B cell (primary cell): ENCODE results near the gene GALR2. TPM values are rescaled to one million over a fixed set of nuclear protein-coding genes. Genes with fewer than 3 reads are reported as not detected.

Experiments used
- ATAC-seq: fragments of 200-7000 bp; cut with Tn5 transposase; one replicate; pipeline ENCODE4 v1.10.0; 2021; ENCODE audit warnings: low read depth, mild to moderate bottlenecking, moderate number of reproducible peaks, moderate library complexity
- CTCF ChIA-PET: fragments of 350-600 bp; sonication (Branson Sonifier 250); formaldehyde crosslinking; loops from one replicate; lab custom pipeline; 2021; ENCODE audit warnings: antibody characterized with exemption, inconsistent platforms; lab: Charles Lee
- POLR2A ChIA-PET: fragments of 350-600 bp; sonication (Branson Sonifier 250); formaldehyde crosslinking; loops from one replicate; lab custom pipeline; 2021; ENCODE audit warnings: antibody characterized with exemption; lab: Charles Lee
- DNase-seq: peaks from one replicate; pipeline ENCODE4 v3.0.0; 2013
- H2AFZ ChIP-seq: 2 replicates; pipeline ENCODE4 v1.6.1; 2012; ENCODE audit warnings: mild to moderate bottlenecking, low read depth, low read length; ENCODE audit not compliant: insufficient read depth, poor library complexity, severe bottlenecking
- H3K27ac ChIP-seq, 2 donors: 1 replicate in 1 of 2; 2 replicates in 1 of 2; pipeline ENCODE4 v1.5.1; 2012 to 2013; ENCODE audit warnings: low read length in 2 of 2, mild to moderate bottlenecking in 2 of 2, moderate library complexity in 1 of 2
- H3K27me3 ChIP-seq, 4 experiments: fragments of 200-600 bp in 1 of 4; sonication (generic) in 1 of 4; replicated peaks in 1 of 4; 1 replicate in 2 of 4; 2 replicates in 2 of 4; pipeline versions ENCODE4 v1.6.1 to v1.7.0; 2013 to 2016; ENCODE audit warnings: low read length in 3 of 4, mild to moderate bottlenecking in 2 of 4, mixed read lengths in 1 of 4, moderate library complexity in 1 of 4; ENCODE audit not compliant: insufficient read depth in 4 of 4, control insufficient read depth in 3 of 4; ENCODE audit errors: control extremely low read depth in 1 of 4
- H3K36me3 ChIP-seq, 2 experiments: replicated peaks in 1 of 2; 1 replicate in 1 of 2; 2 replicates in 1 of 2; pipeline versions ENCODE4 v1.6.1 to v1.7.1; 2013; ENCODE audit warnings: low read length in 1 of 2; ENCODE audit not compliant: insufficient read depth in 2 of 2, control insufficient read depth in 1 of 2; ENCODE audit errors: control extremely low read depth in 1 of 2, extremely low read depth in 1 of 2
- H3K4me1 ChIP-seq, 2 donors: fragments of 200-600 bp in 1 of 2; sonication (generic) in 1 of 2; 1 replicate in 1 of 2; 2 replicates in 1 of 2; pipeline versions ENCODE4 v1.5.1 to v1.6.1; 2013 to 2017; ENCODE audit warnings: low read length in 2 of 2; ENCODE audit not compliant: control insufficient read depth in 2 of 2, insufficient read depth in 2 of 2
- H3K4me2 ChIP-seq: replicated peaks from 2 replicates; pipeline ENCODE3; 2012; ENCODE audit warnings: mild to moderate bottlenecking, low read depth, low read length; ENCODE audit not compliant: poor library complexity, severe bottlenecking
- H3K4me3 ChIP-seq, 5 experiments: fragments of 200-600 bp in 1 of 5; sonication (generic) in 1 of 5; 1 replicate in 3 of 5; 2 replicates in 2 of 5; pipeline versions ENCODE4 v1.5.1 to v1.7.0; 2011 to 2016; ENCODE audit warnings: low read length in 4 of 5, mild to moderate bottlenecking in 4 of 5, low read depth in 2 of 5, control low read depth in 1 of 5, moderate library complexity in 1 of 5; ENCODE audit not compliant: insufficient read depth in 1 of 5; ENCODE audit errors: control extremely low read depth in 1 of 5, extremely low read depth in 1 of 5
- H3K79me2 ChIP-seq: fragments of 200-600 bp; sonication (generic); one replicate; pipeline ENCODE4 v1.6.0; 2016; ENCODE audit warnings: low read length; ENCODE audit not compliant: control insufficient read depth, insufficient read depth
- H3K9ac ChIP-seq: fragments of 200-600 bp; sonication (generic); 2 replicates; pipeline ENCODE4 v1.6.1; 2017; ENCODE audit warnings: mild to moderate bottlenecking, low read length, moderate library complexity
- H3K9me3 ChIP-seq, 3 donors: one replicate each; pipeline versions ENCODE4 v1.6.1 to v1.7.1; 2013; ENCODE audit warnings: low read length in 2 of 3; ENCODE audit not compliant: control insufficient read depth in 2 of 3, insufficient read depth in 1 of 3; ENCODE audit errors: control extremely low read depth in 1 of 3
- H4K20me1 ChIP-seq: 2 replicates; pipeline ENCODE4 v1.6.0; 2012; ENCODE audit warnings: mild to moderate bottlenecking, low read length; ENCODE audit not compliant: insufficient read depth, control insufficient read depth, poor library complexity, severe bottlenecking
- H3K27ac Mint-ChIP-seq: one replicate; pipeline ENCODE4 v1.8.0; 2021; ENCODE audit warnings: mixed read lengths
- H3K27me3 Mint-ChIP-seq: one replicate; pipeline ENCODE4 v1.8.0; 2021; ENCODE audit warnings: mixed read lengths
- H3K4me1 Mint-ChIP-seq: one replicate; pipeline ENCODE4 v1.8.0; 2021; ENCODE audit warnings: mixed read lengths
- H3K4me3 Mint-ChIP-seq: one replicate; pipeline ENCODE4 v1.8.0; 2021; ENCODE audit warnings: mixed read lengths
- H3K9me3 Mint-ChIP-seq: one replicate; pipeline ENCODE4 v1.8.0; 2022; ENCODE audit warnings: mixed read lengths; ENCODE audit not compliant: insufficient read depth
- CTCF ChIP-seq: fragments of 200-600 bp; IDR thresholded peaks from one replicate; pipeline ENCODE4 v1.8.0; 2022; ENCODE audit warnings: antibody characterized with exemption, mild to moderate bottlenecking
- EZH2 ChIP-seq: IDR thresholded peaks from 2 replicates; pipeline ENCODE4 v1.6.1; 2012; ENCODE audit warnings: borderline replicate concordance, low read depth, mild to moderate bottlenecking, moderate library complexity, low read length; ENCODE audit not compliant: insufficient read depth, poor library complexity, severe bottlenecking
- WGBS: methylation state at CpG from one replicate; pipeline ENCODE4 v1.1.5; 2013; ENCODE audit warnings: missing lambda C conversion rate; ENCODE audit not compliant: insufficient coverage; 5-methylcytosine and 5-hydroxymethylcytosine counted together
- intact Hi-C: fragments of 100-400 bp; cut with micrococcal nuclease; formaldehyde crosslinking; loops from one replicate; pipeline ENCODE4 v1.10.0; 2022
- polyA plus RNA-seq: library from polyadenylated mRNA; depleted of rRNA; stranded (reverse); fragments of >200 nt; gene quantifications from 2 replicates; pipeline ENCODE4 v1.2.3, GENCODE V29; 2012
- total RNA-seq, 2 donors: library from RNA; stranded (reverse); fragments of 120-200 nt in 1 of 2; gene quantifications; 1 replicate in 1 of 2; 2 replicates in 1 of 2; pipeline versions ENCODE4 v1.2.3 to v1.2.4, GENCODE V29; 2013 to 2022

GALR2 gene
- total and polyA plus RNA-seq, 2 donors (not counting 1 experiment from before 2014, with no cell fraction given): 0.42 to 1.2 TPM

GRCh38 chr17:76048025-76048605 lies 26.5 kb upstream of the GALR2 start:
- no peaks in the 10 kb centered on the region for H3K9me3 Mint-ChIP-seq
- H3K4me2 ChIP-seq: no peak overlapping the region
- 79% methylated on average over 9 of the region's 9 CpGs for WGBS
- CTCF ChIA-PET: no interaction called here
- no peak overlapping the region for H3K4me3 Mint-ChIP-seq
- no peak overlapping the region for H3K9ac ChIP-seq
- intact Hi-C loops: no loop called here
- H3K4me3 ChIP-seq: no peak overlapping the region
- H3K27ac ChIP-seq: no peak overlapping the region
- H3K27me3 ChIP-seq: no peaks in the 10 kb centered on the region
- H3K36me3 ChIP-seq: peaks cover 25 to 88% of the 10 kb centered on the region in 2 experiments
- no peak overlapping the region for H2AFZ ChIP-seq
- ATAC-seq (no peak), DNase-seq (no peak)
- H3K27me3 Mint-ChIP-seq: no peaks in the 10 kb centered on the region
- no peaks in the 10 kb centered on the region for H3K4me1 ChIP-seq
- H3K27ac Mint-ChIP-seq: no peak overlapping the region
- no peak for TF ChIP-seq CTCF
- TF ChIP-seq EZH2: no peak
- POLR2A ChIA-PET: no interaction called here
- H3K9me3 ChIP-seq: no peaks in the 10 kb centered on the region
- peaks cover 10% of the 10 kb centered on the region for H4K20me1 ChIP-seq
- peaks cover 7% of the 10 kb centered on the region for H3K79me2 ChIP-seq
- H3K4me1 Mint-ChIP-seq: peaks cover 6% of the 10 kb centered on the region

GRCh38 chr17:76048711-76049110 lies 25.9 kb upstream of the GALR2 start:
- POLR2A ChIA-PET: no interaction called here
- Histone ChIP-seq H3K4me1 (no peaks in the 10 kb centered on the region), H4K20me1 (peaks cover 14% of the 10 kb centered on the region), H3K27me3 (no peaks in the 10 kb centered on the region), H3K4me3 (no peak overlapping the region), H3K36me3 (peaks cover 20 to 88% of the 10 kb centered on the region in 2 experiments), H2AFZ (no peak overlapping the region), H3K9me3 (no peaks in the 10 kb centered on the region), H3K27ac (no peak overlapping the region), H3K9ac (no peak overlapping the region), H3K79me2 (peaks cover 7% of the 10 kb centered on the region), H3K4me2 (no peak overlapping the region)
- no peak for ATAC-seq
- Mint-ChIP-seq H3K4me3 (no peak overlapping the region), H3K4me1 (peaks cover 6% of the 10 kb centered on the region), H3K9me3 (no peaks in the 10 kb centered on the region), H3K27ac (no peak overlapping the region), H3K27me3 (no peaks in the 10 kb centered on the region)
- TF ChIP-seq CTCF (no peak), EZH2 (no peak)
- intact Hi-C loops: no loop called here
- CTCF ChIA-PET: interaction anchor here (0.9 kb wide), 1 partner anchor 35 kb away, joined by 3 read pairs; no protein-coding TSS in a partner anchor
- DNase-seq: no peak
- 74% methylated on average over 5 of the region's 9 CpGs for WGBS
